Testis (tissue), 3 donors: Measurements from ENCODE around the gene ATP2B2. TPM values are rescaled to one million over a fixed set of nuclear protein-coding genes. Genes with fewer than 3 reads are reported as not detected.

Source experiments
- DNase-seq: peaks from one replicate; pipeline ENCODE4 v3.0.0-alpha.2; 2019
- H3K27ac ChIP-seq, 2 donors: fragments of 200-600 bp; sonication (generic); one replicate each; pipeline ENCODE4 v1.5.1; 2019
- H3K27me3 ChIP-seq: fragments of 200-600 bp; sonication (generic); one replicate; pipeline ENCODE4 v1.5.1; 2019
- H3K36me3 ChIP-seq: fragments of 200-600 bp; sonication (generic); one replicate; pipeline ENCODE4 v1.5.1; 2017; ENCODE audit warnings: low read depth; ENCODE audit errors: missing control alignments
- H3K4me1 ChIP-seq: fragments of 200-600 bp; sonication (generic); one replicate; pipeline ENCODE4 v1.5.1; 2019
- H3K4me3 ChIP-seq, 2 donors: fragments of 200-600 bp; sonication (generic); one replicate each; pipeline ENCODE4 v1.5.1; 2017 to 2019
- H3K9me3 ChIP-seq: fragments of 200-600 bp; sonication (generic); one replicate; pipeline ENCODE4 v1.5.1; 2017
- POLR2A ChIP-seq: fragments of 450-650 bp; IDR thresholded peaks from one replicate; pipeline ENCODE4 v1.6.1; 2017; ENCODE audit warnings: antibody characterized with exemption, mild to moderate bottlenecking, moderate library complexity
- WGBS, 2 donors: methylation state at CpG; one replicate each; pipeline ENCODE4 v1.1.5; 2018; 5-methylcytosine and 5-hydroxymethylcytosine counted together
- intact Hi-C: fragments of 100-400 bp; cut with DNase I; formaldehyde crosslinking; loops from one replicate; pipeline ENCODE4 v1.15.1; 2023; ENCODE audit warnings: low total_unique reads
- polyA plus RNA-seq: library from polyadenylated mRNA; stranded (reverse); fragments of 350-450 nt; fragmentation: Illumina TruSeq; extraction: RNeasy Lipid Tissue Mini Kit (QIAGEN cat#74804); gene quantifications from one replicate; pipeline ENCODE4 v1.2.3, GENCODE V29; 2014; ENCODE audit warnings: low read depth, low replicate concordance; ENCODE audit not compliant: insufficient read depth
- total RNA-seq, 2 donors: library from RNA; depleted of rRNA; stranded (reverse); fragments of >200 nt; gene quantifications; one replicate each; pipeline ENCODE4 v1.2.3, GENCODE V29; 2016
- TF ChIP-seq, protein P1 (sequence below), 3 experiments: fragments of 450-650 bp in 2 of 3; fragments of 200-600 bp in 1 of 3; sonication (generic) in 1 of 3; IDR thresholded peaks; one replicate each; pipeline ENCODE4 v1.5.1; 2016 to 2019; ENCODE audit warnings: antibody characterized with exemption in 3 of 3, mild to moderate bottlenecking in 2 of 3, moderate library complexity in 1 of 3

ATP2B2 gene
- total and polyA plus RNA-seq, 3 donors from 2014 or later = 1.1 to 2.9 (median 1.8) TPM

DNA sequence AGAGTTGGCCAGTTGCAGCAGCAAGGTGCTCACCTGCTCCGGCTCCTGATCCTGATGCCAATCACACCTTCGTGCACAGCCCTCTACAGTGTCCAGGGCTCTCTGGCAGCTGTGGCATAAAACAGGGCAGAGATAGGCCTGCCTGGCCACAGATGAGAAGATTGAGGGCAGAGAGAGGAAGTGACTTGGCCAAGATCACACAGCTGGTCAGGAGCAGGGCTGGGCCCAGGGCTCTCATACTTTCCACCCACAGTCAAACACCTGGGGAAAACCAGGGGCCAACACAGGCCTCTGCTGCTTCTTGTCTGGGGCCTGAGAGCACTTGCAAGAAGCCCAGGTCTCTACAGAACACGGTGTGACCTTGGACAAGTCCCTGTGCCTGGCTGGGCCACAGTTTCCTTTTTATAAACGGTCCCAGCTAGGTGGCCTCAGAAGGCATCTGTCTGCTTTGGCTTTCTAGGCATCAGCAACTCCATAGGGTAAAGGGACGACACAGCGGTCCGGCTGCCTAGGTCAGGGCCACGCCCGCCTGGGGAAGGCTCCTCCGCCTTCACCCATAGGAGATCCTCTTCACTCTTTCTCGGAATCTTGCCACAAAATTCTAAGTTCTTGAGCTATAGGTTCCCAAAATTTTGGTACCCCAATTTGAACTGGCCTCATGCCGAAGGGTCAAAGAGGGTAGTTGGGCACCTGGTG is 3.1 kb downstream of the ATP2B2 start:
- H3K4me3 ChIP-seq = no peak overlapping the region
- H3K9me3 ChIP-seq = no peaks in the 10 kb centered on the region
- TF ChIP-seq POLR2A = no peak
- TF ChIP-seq, protein P1, sequence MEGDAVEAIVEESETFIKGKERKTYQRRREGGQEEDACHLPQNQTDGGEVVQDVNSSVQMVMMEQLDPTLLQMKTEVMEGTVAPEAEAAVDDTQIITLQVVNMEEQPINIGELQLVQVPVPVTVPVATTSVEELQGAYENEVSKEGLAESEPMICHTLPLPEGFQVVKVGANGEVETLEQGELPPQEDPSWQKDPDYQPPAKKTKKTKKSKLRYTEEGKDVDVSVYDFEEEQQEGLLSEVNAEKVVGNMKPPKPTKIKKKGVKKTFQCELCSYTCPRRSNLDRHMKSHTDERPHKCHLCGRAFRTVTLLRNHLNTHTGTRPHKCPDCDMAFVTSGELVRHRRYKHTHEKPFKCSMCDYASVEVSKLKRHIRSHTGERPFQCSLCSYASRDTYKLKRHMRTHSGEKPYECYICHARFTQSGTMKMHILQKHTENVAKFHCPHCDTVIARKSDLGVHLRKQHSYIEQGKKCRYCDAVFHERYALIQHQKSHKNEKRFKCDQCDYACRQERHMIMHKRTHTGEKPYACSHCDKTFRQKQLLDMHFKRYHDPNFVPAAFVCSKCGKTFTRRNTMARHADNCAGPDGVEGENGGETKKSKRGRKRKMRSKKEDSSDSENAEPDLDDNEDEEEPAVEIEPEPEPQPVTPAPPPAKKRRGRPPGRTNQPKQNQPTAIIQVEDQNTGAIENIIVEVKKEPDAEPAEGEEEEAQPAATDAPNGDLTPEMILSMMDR (IDR thresholded peaks at IDR 0.05) = no peak
- H3K4me1 ChIP-seq = peaks cover 4% of the 10 kb centered on the region
- no peak for DNase-seq
- WGBS, 2 donors = 86 to 89% methylated on average over 12 of the region's 12 CpGs
- H3K27ac ChIP-seq = no peak overlapping the region
- H3K27me3 ChIP-seq = no peaks in the 10 kb centered on the region
- intact Hi-C loops = no loop called here
- H3K36me3 ChIP-seq = no peaks in the 10 kb centered on the region

DNA sequence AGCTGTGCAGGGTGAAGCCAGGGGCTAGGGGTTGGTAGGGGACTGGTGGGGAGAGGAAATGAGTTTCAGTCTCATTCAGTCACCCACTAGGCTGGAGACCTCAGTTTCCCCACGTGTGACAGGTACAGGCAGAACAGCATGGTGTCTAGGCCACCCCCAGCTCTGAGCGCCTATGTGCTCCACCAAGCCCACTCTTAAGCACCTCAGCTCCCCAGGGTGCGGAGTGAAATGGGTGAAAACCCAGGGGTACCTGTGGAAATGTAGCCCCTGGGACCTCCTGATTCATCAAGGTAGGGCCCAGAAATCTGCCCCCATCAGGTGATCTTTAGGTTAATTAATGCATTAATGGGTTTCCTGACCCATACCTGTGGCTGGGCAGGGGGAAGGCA is 3.7 kb downstream of the ATP2B2 start:
- Histone ChIP-seq H3K27me3 (no peaks in the 10 kb centered on the region), H3K36me3 (no peaks in the 10 kb centered on the region), H3K4me1 (peaks cover 4% of the 10 kb centered on the region), H3K27ac (no peak overlapping the region), H3K4me3 (no peak overlapping the region), H3K9me3 (no peaks in the 10 kb centered on the region)
- no peak for DNase-seq
- 80% methylated on average over 1 to 3 of the region's 3 CpGs for WGBS, 2 donors
- intact Hi-C loops = no loop called here
- TF ChIP-seq, protein P1 (IDR thresholded peaks at IDR 0.05) = no peak
- no peak for TF ChIP-seq POLR2A

DNA sequence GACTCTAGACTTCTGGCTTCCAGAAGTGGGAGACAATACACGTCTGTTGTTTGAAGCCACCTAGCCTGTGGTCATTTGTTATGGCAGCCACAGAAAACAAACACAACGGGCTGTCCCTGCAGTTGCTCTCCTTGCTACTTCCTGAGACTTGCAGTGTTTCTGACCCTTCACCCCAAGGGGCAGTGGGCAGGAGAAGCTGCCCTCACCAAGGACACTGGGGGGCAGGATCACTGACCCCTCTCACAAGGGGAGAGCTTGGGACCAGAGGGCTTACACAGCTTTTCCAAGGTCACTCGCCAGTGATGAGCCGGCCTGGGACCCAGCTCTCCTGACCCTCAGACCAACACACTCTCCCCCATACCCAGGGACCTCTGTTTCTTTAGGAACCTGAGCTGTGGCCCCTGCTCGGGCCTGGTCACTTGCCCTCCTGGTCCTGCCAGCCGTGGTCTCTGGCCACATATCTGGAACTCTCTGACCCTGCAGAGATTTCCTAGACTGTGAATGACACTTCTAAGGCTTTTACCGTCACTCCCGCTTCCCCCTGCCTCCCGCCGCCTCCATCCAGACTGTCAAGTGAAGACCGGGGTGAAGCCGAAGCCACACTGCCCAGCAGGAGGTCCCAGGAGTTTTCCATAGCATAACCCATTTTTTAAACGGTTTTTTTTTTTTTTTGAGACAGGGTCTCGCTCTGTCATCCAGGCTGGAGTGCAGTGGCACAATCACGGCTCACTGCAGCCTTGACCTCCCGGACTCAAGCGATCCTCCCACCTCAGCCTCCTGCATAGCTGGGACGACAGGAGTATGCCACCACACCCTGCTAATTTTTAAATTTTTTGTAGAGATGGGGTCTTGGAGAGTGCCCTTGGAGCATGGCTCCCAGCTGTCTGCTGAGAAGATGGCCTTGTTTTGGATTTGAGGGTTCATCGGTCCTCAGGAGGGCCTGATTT is 4.4 kb downstream of the ATP2B2 start:
- intact Hi-C loops = no loop called here
- H3K4me3 ChIP-seq = no peak overlapping the region
- no peaks in the 10 kb centered on the region for H3K27me3 ChIP-seq
- TF ChIP-seq, protein P1 (IDR thresholded peaks at IDR 0.05) = no peak
- no peak for TF ChIP-seq POLR2A
- no peaks in the 10 kb centered on the region for H3K36me3 ChIP-seq
- H3K9me3 ChIP-seq = no peaks in the 10 kb centered on the region
- no peak overlapping the region for H3K27ac ChIP-seq
- WGBS, 2 donors = 68 to 77% methylated on average over 17 to 19 of the region's 19 CpGs
- peaks cover 4% of the 10 kb centered on the region for H3K4me1 ChIP-seq
- DNase-seq = no peak

DNA sequence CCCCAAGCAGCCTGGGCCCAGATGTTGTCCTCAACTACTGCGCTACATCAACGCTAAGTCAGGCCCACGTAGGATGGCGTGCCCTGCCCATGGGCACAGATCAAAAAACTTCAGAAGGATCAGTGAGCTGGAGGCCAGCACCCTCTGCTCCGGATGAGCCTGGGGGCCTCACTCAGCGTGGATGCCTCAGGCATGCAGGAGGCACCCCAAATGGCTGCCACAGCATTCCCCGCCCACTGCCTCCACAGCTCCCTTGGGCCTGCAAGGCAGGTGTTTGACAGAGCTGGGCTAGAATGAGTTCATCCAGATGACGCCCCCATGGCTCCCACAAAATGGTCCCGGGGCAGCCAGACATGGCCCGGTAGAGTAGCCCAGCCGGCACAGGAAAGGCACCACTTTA is 7.1 kb downstream of the ATP2B2 start:
- TF ChIP-seq, protein P1 (IDR thresholded peaks at IDR 0.05) = no peak
- no peak for TF ChIP-seq POLR2A
- intact Hi-C loops = no loop called here
- no peaks in the 10 kb centered on the region for H3K4me1 ChIP-seq

More for the DNA sequence above, 7.1 kb downstream of the ATP2B2 start:
- H3K27me3 ChIP-seq = no peaks in the 10 kb centered on the region
- no peak overlapping the region for H3K4me3 ChIP-seq
- no peak for DNase-seq
- 88 to 91% methylated on average over 11 of the region's 11 CpGs for WGBS, 2 donors
- no peak overlapping the region for H3K27ac ChIP-seq
- no peaks in the 10 kb centered on the region for H3K36me3 ChIP-seq
- no peaks in the 10 kb centered on the region for H3K9me3 ChIP-seq
